PC-3 (cell line): ENCODE data around the gene GTF3C5.

Source experiments
- CTCF ChIP-seq: fragments of 300-600 bp; sonication (generic); conservative IDR thresholded peaks from 2 replicates; pipeline ENCODE4 v1.5.1; 2017; ENCODE audit warnings: antibody characterized with exemption, low read depth, mild to moderate bottlenecking, low read length
- EZH2 ChIP-seq: fragments of 300-600 bp; sonication (generic); IDR thresholded peaks from one replicate; pipeline ENCODE4 v1.6.1; 2017; ENCODE audit warnings: antibody characterized with exemption, mild to moderate bottlenecking, low read length; ENCODE audit not compliant: unreplicated experiment
- EZH2phosphoT487 ChIP-seq: fragments of 300-600 bp; sonication (generic); IDR thresholded peaks from 2 replicates; pipeline ENCODE4 v1.6.1; 2018; ENCODE audit warnings: mild to moderate bottlenecking, antibody characterized with exemption, low read length, borderline replicate concordance

- no peak for TF ChIP-seq CTCF
- no peak for TF ChIP-seq EZH2
- no peak for TF ChIP-seq EZH2phosphoT487
Observed at GRCh38 chr9:133051966-133052539, 21.3 kb downstream of the GTF3C5 start.
